Right ventricle myocardium superior (tissue), 1 donor: ENCODE measurements around the gene APOE. TPM values are rescaled to one million over a fixed set of nuclear protein-coding genes. Genes with fewer than 3 reads are reported as not detected.

ENCODE experiments used
- total RNA-seq: library from RNA; stranded (reverse); fragmentation: NEBNext Ultra II Directional; extraction: Animal tissue kit (Norgen Biotek cat#: 25700); gene quantifications from one replicate; pipeline ENCODE4 v1.2.1, GENCODE V29; 2021
- donor health status: DM: no; HTN: yes; CAD: no; lungs with severe emphysema.

The APOE gene
- total RNA-seq, 1 donor from 2014 or later: 13.6 TPM

Other genes with a start within 250 kb of the APOE start
- 3.9 TPM for gene CEACAM19, start 234.3 kb upstream of the APOE start, total RNA-seq
- gene CEACAM16, start 206.6 kb upstream of the APOE start, total RNA-seq: not detected
- 14.6 TPM for gene BCL3, start 157.1 kb upstream of the APOE start, total RNA-seq
- not detected for gene CBLC, start 127.9 kb upstream of the APOE start, total RNA-seq
- 86.2 TPM for gene BCAM, start 96.7 kb upstream of the APOE start, total RNA-seq
- 36.9 TPM for gene NECTIN2, start 59.5 kb upstream of the APOE start, total RNA-seq
- gene TOMM40, start 14.5 kb upstream of the APOE start, total RNA-seq: 48.9 TPM
- gene APOC1, start 8.8 kb downstream of the APOE start, total RNA-seq: 1.00 TPM
- not detected for gene APOC4, start 36.4 kb downstream of the APOE start, total RNA-seq
- not detected for gene APOC2, start 40.3 kb downstream of the APOE start, total RNA-seq
- gene CLPTM1, start 49.6 kb downstream of the APOE start, total RNA-seq: 89.7 TPM
- gene RELB, start 95.7 kb downstream of the APOE start, total RNA-seq: 2.9 TPM
- 31.7 TPM for gene CLASRP, start 133.2 kb downstream of the APOE start, total RNA-seq
- gene ZNF296, start 170.7 kb downstream of the APOE start, total RNA-seq: 0.32 TPM
- 14.7 TPM for gene GEMIN7, start 173.5 kb downstream of the APOE start, total RNA-seq
- 13.7 TPM for gene PPP1R37, start 187.4 kb downstream of the APOE start, total RNA-seq